NCI-H748 (cell line): ENCODE data around the gene GALR3.
A peak's percentile ranks its signal among the peaks of the same experiment; 100 is the strongest.

Experiments used
- DNase-seq: peaks from one replicate; lab custom pipeline; 2025; ENCODE audit not compliant: unreplicated experiment; lab: John Stamatoyannopoulos, UW

Gene GALR3

DNA sequence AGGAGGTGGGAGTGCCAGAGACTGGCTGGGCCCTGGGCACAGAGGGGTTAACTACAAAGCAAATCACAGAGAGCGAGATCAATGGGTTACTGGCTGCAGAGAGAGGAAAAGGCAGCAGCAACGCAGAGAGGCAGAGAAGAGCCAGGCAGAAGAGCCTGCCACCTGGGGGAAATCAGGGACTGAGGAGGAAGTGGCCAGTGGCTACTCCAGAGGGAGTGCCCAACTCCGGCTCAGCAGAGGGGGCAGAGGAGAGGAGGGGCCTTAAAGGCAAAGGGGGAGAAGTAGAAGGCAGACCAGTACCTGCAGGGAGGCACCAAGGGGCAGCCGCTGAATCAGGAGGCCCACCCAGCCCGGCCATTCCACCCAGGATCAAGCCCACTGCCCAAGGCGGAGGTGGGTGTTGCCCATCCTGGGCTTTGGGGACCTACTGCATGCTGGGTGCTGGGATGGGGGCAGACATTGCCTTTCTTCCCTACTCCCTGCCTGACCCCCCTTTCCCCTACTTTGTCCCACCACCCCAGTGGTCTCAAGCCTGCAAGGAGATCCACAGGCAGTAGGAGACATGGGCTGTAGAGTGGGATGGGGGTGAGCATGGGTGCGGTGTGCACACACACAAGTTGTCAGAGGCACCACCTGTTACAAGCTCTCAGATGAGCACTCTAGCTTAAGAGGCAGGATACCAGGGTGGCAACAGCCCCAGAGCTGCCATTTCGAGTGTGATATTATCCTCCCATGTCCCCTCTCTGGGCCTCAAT lies 926 bp upstream of the GALR3 start:
- no peak for DNase-seq

DNA sequence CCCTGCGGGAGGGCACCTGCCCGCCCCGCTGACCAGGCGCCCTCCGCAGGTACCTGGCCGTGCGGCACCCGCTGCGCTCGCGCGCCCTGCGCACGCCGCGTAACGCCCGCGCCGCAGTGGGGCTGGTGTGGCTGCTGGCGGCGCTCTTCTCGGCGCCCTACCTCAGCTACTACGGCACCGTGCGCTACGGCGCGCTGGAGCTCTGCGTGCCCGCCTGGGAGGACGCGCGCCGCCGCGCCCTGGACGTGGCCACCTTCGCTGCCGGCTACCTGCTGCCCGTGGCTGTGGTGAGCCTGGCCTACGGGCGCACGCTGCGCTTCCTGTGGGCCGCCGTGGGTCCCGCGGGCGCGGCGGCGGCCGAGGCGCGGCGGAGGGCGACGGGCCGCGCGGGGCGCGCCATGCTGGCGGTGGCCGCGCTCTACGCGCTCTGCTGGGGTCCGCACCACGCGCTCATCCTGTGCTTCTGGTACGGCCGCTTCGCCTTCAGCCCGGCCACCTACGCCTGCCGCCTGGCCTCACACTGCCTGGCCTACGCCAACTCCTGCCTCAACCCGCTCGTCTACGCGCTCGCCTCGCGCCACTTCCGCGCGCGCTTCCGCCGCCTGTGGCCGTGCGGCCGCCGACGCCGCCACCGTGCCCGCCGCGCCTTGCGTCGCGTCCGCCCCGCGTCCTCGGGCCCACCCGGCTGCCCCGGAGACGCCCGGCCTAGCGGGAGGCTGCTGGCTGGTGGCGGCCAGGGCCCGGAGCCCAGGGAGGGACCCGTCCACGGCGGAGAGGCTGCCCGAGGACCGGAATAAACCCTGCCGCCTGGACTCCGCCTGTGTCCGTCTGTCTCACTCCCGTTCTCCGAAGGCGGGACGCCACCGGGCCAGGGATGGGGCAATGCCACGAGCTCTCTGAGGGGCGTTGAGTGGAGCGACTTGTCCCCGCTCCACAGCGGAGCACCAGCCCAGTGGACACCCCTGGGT lies 1.8 kb downstream of the GALR3 start:
- DNase-seq: peak; percentile 57

DNA sequence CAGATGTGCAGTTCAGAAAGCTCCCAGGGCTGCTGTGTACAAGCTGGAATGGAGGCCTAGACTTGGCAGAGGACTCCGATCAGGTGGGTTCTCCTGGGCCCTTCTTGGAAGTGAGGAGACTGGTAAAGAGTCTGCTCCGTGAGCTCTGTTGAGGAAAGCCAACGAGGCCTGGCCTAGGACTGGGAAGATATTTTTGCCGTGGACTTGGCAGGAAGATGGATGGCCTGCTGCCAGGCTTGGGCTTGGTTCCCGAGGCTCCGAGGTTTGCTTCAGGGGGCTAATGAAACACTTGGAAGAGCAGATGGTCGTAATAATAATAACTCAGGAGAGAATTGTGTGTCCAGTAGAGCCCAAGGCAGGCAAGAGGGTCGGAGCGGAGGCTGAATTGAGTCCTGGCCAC lies 3.9 kb downstream of the GALR3 start:
- no peak for DNase-seq

DNA sequence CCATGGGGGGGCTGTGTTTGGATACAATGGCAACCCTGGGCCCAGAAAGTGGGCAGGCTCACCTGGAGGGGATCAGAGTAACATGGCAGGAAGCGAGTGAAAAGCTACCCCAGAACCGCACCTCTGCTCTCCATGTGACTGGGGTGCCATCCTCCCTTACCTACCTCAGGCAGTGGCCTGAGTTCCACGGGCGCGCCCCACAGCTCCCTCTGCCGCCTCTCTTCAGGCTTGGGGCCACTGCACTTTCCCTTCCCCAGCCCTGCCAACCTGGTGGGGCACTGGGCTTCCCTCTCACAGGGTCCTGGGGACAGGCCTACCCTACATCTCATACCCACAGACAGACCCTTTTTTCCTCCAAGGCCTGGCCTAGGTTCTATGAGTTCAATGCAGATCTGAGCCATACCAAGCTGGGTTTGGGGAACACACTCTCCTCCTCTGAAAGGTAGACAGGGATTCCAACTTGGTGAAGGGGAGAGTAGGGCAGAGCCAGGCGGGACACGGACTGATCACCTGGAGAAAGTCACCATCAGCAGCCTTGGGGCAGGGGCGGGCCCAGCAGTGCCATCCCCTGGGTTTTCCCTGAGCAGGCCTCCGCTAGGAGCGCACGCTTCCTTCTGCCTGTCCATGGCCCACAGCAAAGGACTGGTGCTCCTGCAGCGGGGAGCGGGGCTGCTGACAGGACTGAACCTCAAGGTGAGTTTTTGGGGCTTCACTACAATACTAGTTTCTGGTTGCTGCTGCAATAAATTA lies 7.1 kb downstream of the GALR3 start:
- no peak for DNase-seq

GRCh38 chr22:37831472-37831871 lies 8.3 kb downstream of the GALR3 start:
- no peak for DNase-seq

- DNase-seq: no peak
These were observed 9.1 kb downstream of the GALR3 start for GRCh38 chr22:37832022-37832857.

DNA sequence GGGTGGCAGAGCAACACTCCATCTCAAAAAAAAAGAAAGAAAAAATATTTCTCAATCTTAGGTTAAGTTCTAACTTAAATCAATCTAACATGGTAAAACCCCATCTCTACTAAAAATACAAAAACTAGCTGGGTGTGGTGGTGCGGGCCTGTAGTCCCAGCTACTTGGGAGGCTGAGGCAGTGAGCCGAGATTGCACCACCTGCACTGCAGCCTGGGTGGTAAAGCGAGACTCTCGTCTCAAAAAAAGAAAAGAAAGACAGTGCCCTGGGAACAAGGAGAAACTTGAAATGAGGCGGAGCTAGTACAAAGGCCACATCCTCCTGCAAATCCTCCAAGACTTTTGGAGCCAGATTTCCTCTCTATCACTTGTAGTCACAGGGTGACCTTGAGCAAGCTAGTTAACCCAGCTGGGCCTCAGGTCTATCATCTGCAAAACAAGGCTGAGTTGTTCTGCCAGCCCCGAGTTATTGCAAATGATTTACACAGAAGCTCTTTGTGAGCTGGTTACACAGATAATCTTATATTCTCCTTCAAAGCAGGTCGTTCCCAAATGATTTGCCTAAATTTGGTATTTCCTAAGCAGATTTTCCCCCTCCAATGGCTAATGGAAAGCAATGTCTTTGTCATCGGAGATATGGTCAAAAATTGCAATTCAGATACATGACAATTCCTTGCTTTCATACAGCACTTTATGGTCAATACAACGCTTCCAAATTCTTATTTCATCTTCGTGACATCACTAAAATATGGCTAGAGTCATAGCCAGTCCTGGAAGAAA lies 19.0 kb downstream of the GALR3 start:
- DNase-seq: no peak

DNA sequence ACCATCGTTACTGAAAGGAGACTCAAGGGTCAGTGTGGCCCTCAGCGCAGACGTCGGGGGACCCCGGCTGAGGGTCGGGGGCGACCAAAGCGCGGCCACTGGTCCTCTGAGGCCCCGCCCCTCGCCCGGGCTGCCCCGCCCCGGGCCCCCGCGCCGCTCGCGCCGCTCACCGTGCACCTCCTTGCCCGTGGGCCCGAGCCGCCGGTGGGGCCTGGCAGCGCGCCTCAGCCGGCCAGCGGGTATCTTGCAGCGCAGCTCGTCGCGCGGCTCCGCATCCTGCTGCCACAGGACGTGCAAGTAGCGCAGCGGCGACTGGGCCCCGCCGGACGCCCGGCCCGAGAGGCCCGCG lies 20.5 kb downstream of the GALR3 start:
- DNase-seq: no peak

GRCh38 chr22:37844904-37845329 lies 21.7 kb downstream of the GALR3 start:
- DNase-seq: no peak

GRCh38 chr22:37846433-37846832 lies 23.3 kb downstream of the GALR3 start:
- no peak for DNase-seq

DNA sequence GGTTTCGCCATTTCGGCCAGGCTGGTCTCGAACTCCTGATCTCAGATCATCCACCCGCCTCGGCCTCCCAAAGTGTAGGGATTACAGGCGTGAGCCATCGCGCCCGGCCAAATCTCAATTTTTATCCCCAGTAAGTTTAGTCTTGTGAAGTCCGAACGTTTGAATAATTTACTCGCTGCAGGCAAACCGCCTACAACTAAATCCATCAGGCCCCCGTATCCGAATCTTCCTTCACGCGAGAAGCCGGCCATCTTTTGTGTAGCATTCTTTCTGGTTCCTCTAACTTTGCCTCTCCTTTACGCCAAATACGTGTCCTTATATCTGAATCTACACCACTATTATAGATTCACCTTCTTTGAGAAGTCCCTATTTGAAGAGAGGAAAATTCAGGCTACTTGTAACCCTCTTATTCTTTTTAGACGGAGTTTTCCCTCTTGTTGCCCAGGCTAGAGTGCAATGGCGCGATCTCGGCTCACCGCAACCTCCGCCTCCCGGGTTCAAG lies 25.5 kb downstream of the GALR3 start:
- DNase-seq: no peak

GRCh38 chr22:37849089-37849751 lies 26.0 kb downstream of the GALR3 start, which contains the start of gene EIF3L:
TSS of gene EIF3L (plus strand) at chr22:37849419. CDS start at chr22:37849450, 31 bp downstream.
- DNase-seq: peak; percentile 88

- no peak for DNase-seq
These were observed 27.6 kb downstream of the GALR3 start for GRCh38 chr22:37850801-37851200.

DNA sequence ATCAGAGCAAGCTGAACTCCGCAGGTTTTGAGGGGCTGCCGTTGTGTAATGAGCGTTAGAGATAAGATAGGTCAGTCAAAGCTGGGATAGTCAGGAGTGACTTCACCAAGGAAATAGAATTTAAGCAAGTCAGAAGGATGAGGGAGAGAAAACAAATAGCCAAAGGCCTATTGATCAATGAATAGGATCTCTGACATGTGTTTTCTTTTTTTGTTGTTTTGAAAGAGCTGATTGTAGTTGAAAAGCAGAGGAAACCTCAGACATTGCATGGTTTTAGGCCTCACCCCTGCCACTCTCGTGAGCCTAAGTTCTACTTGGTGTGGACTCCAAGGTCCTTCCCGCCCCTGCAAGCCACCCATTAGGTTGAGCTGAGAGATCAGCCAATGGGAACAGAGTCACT lies 29.2 kb downstream of the GALR3 start:
- DNase-seq: no peak

- DNase-seq: no peak
These were observed 31.8 kb downstream of the GALR3 start for GRCh38 chr22:37854946-37855345.

DNA sequence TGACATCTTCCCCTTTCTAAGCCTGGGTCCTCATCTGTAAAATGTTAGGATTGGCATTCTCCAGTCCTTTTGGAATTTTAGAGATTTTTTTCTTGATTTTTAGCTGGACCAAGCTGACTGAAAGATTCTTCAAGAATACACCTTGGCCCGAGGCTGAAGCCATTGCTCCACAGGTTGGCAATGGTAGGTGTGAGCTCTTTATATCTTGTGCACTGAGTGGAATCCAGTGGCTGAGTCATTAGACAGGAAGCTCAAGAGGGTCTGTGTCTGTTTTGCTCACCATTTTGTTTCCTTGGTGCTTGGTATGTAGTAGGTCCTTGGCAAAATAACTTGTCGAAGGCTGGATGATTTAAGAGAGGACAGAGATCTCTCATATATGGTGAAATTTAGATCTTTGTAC lies 32.3 kb downstream of the GALR3 start:
- DNase-seq: no peak

GRCh38 chr22:37860796-37861421 lies 37.7 kb downstream of the GALR3 start:
- no peak for DNase-seq

GRCh38 chr22:37862570-37863325 lies 39.6 kb downstream of the GALR3 start:
- no peak for DNase-seq
